ENCODE data around the gene PLAGL1. TPM values are rescaled to one million over a fixed set of nuclear protein-coding genes. Genes with fewer than 3 reads are reported as not detected.

The PLAGL1 gene
- total RNA-seq = 32.6 and 36.0 TPM in 2 replicates
- 10.7 TPM for total RNA-seq (2013)
- polyA plus RNA-seq = 22.7 and 23.6 TPM in 2 replicates
- polyA minus RNA-seq = 6.2 and 13.1 TPM in 2 replicates

DNA sequence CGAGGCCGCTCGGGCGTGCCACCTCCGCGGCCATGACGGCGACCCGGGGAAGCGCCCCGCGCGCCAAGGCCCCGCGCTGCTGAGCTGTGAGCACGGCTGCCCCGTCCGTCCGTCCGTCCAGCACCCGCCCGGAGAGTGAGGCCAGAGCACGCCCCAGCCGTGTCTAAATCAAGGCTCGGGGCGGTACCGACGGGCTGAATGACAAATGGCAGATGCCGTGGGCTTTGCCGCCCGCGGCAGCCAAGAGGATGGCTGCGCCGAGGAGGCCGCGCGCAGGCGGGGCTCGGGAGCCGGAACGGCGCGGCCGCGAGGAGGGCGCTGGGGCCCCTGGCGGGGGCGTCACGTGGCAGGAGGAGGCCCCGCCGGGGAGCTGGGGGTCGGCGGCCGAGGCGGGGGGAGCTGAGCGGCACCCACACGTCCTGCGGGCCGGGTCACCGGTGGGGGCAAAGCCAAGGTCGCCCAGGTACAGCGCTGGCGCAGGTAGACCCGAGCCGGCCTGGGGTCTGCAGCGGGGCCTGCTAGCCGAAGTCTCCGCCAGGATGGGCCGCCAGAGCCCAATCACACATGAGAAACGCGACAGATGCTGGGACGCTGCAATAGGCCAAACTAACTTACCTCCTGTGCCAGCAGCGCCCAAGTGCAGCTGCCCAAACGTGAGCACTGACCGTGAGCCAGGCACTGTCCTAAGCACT is at the start of gene PLAGL1:
Gene PLAGL1, minus strand, starts transcription at position 140 of the 692 bp plus-strand sequence. CDS start 60,123 bp downstream, outside the sequence.
- no peak within 1 kb of the TSS for H3K27ac Mint-ChIP-seq
- H2AFZ ChIP-seq (ENCODE audit: insufficient read depth, low read depth, low read length, poor library complexity, severe bottlenecking) = peak within 1 kb of the TSS; percentile 49
- H3K4me1 Mint-ChIP-seq = peaks cover 6% of the 10 kb centered on the region
- no peaks in the 10 kb centered on the region for H3K36me3 ChIP-seq (replicated peaks in 1 of 2; ENCODE audit: control extremely low read depth in 1 of 2, control insufficient read depth in 1 of 2, extremely low read depth in 1 of 2, insufficient read depth in 2 of 2, low read length in 1 of 2)
- TF ChIP-seq, protein P1, sequence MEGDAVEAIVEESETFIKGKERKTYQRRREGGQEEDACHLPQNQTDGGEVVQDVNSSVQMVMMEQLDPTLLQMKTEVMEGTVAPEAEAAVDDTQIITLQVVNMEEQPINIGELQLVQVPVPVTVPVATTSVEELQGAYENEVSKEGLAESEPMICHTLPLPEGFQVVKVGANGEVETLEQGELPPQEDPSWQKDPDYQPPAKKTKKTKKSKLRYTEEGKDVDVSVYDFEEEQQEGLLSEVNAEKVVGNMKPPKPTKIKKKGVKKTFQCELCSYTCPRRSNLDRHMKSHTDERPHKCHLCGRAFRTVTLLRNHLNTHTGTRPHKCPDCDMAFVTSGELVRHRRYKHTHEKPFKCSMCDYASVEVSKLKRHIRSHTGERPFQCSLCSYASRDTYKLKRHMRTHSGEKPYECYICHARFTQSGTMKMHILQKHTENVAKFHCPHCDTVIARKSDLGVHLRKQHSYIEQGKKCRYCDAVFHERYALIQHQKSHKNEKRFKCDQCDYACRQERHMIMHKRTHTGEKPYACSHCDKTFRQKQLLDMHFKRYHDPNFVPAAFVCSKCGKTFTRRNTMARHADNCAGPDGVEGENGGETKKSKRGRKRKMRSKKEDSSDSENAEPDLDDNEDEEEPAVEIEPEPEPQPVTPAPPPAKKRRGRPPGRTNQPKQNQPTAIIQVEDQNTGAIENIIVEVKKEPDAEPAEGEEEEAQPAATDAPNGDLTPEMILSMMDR (IDR thresholded peaks at IDR 0.05) = no peak
- TF ChIP-seq EZH2 (IDR thresholded peaks at IDR 0.05; ENCODE audit: borderline replicate concordance, insufficient read depth, low read depth, low read length, poor library complexity, severe bottlenecking) = no peak
- H4K20me1 ChIP-seq (ENCODE audit: control insufficient read depth, insufficient read depth, low read length, poor library complexity, severe bottlenecking) = no peaks in the 10 kb centered on the region
- 41% methylated on average over 75 of the region's 75 CpGs for WGBS (ENCODE audit: insufficient coverage)
- H3K27me3 ChIP-seq (replicated peaks in 1 of 4; ENCODE audit: control extremely low read depth in 1 of 4, control insufficient read depth in 3 of 4, insufficient read depth in 4 of 4, low read length in 3 of 4) = peaks cover 0 to 7% (median 2%) of the 10 kb centered on the region in 4 experiments
- no peak within 1 kb of the TSS for H3K27ac ChIP-seq (ENCODE audit: low read length in 2 of 2)
- CTCF ChIA-PET = interaction anchor here (0.6 to 0.9 kb wide), 2 partner anchors 67 to 95 kb away, joined by 4 read pairs; no protein-coding TSS in a partner anchor
- POLR2A ChIA-PET = no interaction called here
- peak within 1 kb of the TSS in 3 of 5 experiments; percentile 38 to 50 (median 49) for H3K4me3 ChIP-seq (ENCODE audit: control extremely low read depth in 1 of 5, extremely low read depth in 1 of 5, insufficient read depth in 1 of 5, low read depth in 2 of 5, low read length in 4 of 5)
- peaks cover 9% of the 10 kb centered on the region for H3K27me3 Mint-ChIP-seq
- no peaks in the 10 kb centered on the region for H3K79me2 ChIP-seq (ENCODE audit: control insufficient read depth, insufficient read depth, low read length)
- H3K4me1 ChIP-seq (ENCODE audit: control insufficient read depth in 2 of 2, insufficient read depth in 2 of 2, low read length in 2 of 2) = peaks cover 0 to 6% of the 10 kb centered on the region in 2 donors
- peaks cover 0 to 8% (median 0%) of the 10 kb centered on the region in 3 donors for H3K9me3 ChIP-seq (ENCODE audit: control extremely low read depth in 1 of 3, control insufficient read depth in 2 of 3, insufficient read depth in 1 of 3, low read length in 2 of 3)
- intact Hi-C loops (cut with micrococcal nuclease) = no loop called here
- no peaks in the 10 kb centered on the region for H3K9me3 Mint-ChIP-seq (ENCODE audit: insufficient read depth)
- H3K4me3 Mint-ChIP-seq = peak within 1 kb of the TSS; percentile 80
- DNase-seq = peak; percentile 35
- peak within 1 kb of the TSS; percentile 75 for H3K4me2 ChIP-seq (replicated peaks; ENCODE audit: low read depth, low read length, poor library complexity, severe bottlenecking)
- peak within 1 kb of the TSS; percentile 60 for H3K9ac ChIP-seq (ENCODE audit: low read length)
- peak; percentile 31 for ATAC-seq (ENCODE audit: low read depth)
